ENCODE measurements around the gene TAF4B.
"Not testable (repeated sequence)": the region's sequence is repeated elsewhere in the genome, so short reads cannot be mapped to it uniquely, and the experiment has no call there.

DNA sequence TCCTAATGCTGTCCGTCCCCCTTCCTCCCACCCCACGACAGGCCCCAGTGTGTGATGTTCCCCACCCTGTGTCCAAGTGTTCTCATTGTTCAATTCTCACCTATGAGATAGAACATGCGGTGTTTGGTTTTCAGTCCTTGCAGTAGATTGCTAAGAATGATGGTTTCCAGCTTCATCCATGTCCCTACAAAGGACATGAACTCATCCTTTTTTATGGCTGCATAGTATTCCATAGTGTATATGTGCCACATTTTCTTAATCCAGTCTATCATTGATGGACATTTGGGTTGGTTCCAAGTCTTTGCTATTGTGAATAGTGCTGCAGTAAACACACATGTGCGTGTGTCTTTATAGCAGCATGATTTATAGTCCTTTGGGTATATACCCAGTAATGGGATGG lies 12.5 kb downstream of the TAF4B start:
- TF ChIP-seq, protein P1, sequence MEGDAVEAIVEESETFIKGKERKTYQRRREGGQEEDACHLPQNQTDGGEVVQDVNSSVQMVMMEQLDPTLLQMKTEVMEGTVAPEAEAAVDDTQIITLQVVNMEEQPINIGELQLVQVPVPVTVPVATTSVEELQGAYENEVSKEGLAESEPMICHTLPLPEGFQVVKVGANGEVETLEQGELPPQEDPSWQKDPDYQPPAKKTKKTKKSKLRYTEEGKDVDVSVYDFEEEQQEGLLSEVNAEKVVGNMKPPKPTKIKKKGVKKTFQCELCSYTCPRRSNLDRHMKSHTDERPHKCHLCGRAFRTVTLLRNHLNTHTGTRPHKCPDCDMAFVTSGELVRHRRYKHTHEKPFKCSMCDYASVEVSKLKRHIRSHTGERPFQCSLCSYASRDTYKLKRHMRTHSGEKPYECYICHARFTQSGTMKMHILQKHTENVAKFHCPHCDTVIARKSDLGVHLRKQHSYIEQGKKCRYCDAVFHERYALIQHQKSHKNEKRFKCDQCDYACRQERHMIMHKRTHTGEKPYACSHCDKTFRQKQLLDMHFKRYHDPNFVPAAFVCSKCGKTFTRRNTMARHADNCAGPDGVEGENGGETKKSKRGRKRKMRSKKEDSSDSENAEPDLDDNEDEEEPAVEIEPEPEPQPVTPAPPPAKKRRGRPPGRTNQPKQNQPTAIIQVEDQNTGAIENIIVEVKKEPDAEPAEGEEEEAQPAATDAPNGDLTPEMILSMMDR (IDR thresholded peaks at IDR 0.05) = not testable (repeated sequence)
- not testable (repeated sequence) for TF ChIP-seq POLR2A (IDR thresholded peaks at IDR 0.05)
